ENCODE data around the gene CD38.

CD38 gene

GRCh38 chr4:15899511-15899910, 121.4 kb downstream of the CD38 start:
- DNase-seq (ENCODE audit: low read depth), result no peak

GRCh38 chr4:15901007-15901406, 122.9 kb downstream of the CD38 start:
- DNase-seq (ENCODE audit: low read depth), result no peak

GRCh38 chr4:15901998-15902397, 123.9 kb downstream of the CD38 start:
- DNase-seq (ENCODE audit: low read depth), result no peak

- no peak for DNase-seq (ENCODE audit: low read depth)
Measured at GRCh38 chr4:15902746-15903145, 124.6 kb downstream of the CD38 start.
